ENCODE measurements around the gene TEX52.

Gene TEX52

DNA sequence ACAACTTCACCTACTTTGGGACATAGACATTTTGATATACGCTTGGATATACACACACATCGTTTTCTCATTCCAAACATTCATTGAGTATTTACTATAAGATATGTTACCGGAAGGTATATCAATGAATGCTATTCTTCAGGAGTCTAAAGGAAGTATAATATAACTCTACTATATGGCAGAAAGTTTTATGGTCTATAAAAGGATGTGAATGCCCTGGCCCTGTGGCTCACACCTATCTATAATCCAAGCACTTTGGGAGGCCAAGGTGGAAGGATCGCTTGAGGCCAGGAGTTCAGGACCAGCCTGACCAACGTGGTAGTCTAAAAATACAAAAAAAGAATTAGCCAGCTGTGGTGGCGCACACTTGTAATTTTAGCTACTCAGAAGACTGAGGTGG is 27.6 kb downstream of the TEX52 start:
- DNase-seq (ENCODE audit: low spot score) = no peak

DNA sequence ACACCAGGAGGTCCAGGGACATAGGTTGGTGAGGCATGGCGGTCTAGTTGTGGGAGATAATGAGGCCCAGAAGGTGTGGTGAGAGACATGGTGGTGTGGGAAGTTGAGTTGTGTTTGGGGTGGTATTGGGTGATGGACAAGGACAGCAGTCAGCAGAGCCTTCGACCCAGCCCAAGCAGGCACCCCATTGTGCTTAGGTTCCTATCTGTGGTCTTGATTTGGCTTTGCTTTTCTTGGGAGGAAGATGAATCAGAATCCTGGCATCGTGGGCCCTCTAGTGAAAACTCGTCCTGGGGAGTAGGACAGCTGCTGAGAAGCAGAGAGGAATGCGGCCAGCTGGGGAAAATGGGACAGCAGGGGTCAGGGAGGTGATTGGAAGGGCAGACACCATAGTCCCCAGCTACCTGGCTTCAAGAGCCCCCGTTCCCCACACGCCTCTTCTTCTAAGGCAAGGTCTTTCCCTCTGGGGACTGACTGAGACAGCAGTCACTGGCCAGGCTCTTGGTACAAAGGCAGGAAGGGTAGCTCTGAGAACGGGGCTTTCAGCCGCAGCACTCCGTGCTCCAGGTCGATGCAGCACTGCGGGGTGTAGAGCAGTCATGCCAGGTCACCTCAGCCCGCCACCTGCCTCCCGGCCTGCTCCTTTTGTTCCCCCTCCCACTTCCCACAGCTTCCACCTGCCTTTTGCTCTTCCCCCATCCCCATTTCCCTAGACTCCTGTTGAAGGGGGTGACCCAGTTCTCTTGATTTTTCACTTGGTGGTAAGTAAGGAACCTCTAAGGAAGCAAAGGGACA is 29.9 kb downstream of the TEX52 start:
- DNase-seq (ENCODE audit: low spot score) = no peak

DNA sequence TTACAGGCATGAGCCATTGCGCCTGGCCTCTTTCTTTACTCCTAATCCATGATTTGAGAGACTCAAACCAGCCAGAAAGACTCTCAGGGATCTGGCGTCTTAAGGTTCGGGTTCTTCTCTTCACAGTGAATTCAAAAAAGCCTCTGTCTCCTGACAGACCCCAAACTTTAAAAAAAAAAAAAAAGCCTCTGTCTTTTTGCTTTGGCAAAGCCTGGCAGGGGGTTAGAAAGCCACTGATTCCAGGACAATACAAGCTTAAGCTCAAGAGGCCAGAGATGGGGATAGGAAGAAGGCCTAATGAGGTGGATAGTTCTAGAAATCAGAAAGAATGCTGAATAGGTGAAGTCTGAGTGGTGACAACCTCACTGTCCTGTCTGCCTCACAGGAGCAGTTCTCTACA is 30.8 kb downstream of the TEX52 start:
- DNase-seq (ENCODE audit: low spot score) = no peak

DNA sequence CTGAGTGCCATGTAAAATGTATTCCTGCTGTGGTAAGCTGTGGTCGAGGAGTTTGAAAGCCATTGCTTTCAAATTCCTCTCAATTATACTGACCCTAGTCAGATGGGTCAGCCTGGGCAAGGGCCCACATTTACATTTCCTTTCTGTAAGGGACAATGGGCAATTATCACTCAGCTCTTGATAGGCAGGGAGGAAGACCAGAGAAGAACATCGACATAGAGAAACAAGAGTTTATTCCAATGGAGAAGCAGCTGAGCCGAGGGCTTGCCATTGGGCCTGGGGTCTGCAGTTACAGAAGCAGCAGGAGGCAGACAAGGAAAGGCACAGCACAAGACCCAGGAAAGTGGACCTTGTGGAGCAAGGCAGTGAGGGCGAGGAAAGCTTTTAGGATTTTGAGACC is 31.7 kb downstream of the TEX52 start:
- DNase-seq (ENCODE audit: low spot score) = no peak

DNA sequence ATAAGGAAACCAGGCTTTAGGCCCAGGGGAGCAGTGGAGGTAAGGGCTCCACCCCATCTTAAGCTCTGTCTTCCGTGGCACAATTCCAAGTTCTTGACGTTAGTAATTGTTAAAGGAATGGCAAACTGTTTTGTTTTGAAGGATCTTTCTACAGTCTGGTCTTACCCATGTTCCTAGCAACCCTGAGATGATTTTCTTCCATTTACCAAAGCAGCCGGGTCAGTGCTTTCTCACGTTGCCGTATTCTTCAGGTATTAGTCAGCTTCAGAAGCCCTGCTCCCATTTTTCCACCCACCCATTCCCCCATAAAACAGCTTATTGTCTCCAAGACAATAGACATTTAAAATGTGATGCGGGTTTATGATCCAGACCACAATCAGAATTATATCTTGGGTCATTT is 32.3 kb downstream of the TEX52 start:
- DNase-seq (ENCODE audit: low spot score) = no peak

DNA sequence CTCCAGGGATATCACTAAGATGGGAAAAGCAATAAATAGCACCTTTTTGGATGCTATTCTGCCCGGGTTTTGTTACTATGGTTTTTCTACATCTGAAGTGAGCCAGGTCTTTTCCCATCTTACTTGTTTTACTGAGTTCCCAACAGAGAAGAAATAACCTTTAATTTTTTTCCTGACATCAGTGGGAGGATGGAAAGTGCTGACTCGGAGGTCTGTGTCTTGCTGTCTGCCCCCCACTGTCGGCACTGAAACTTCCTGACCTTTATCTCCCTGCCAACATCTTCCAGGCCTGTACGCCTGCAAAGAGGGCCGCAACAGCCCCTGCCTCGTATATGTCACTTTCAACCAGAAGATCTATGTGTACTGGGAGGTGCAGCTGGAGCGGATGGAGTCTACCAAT is 33.4 kb downstream of the TEX52 start:
- DNase-seq (ENCODE audit: low spot score) = no peak

DNA sequence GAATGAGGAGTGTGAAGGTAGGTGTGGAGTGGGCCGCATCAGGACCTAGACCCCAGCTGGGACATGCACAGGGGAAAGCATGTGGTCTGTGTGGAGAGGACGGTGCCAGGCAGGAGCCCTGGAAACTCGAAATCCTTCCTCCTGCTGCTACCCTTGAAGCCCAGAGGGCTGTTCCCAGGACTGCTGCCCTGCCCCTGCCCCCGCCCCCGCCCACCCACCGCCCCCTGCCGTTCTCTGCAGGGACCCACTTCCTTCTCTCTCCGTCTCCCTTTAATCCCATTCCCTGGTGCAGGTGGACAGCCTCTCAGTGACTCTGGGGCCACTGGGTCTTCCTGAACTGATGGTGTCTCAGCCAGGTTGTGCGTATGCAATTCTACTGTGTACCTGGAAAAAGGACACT is 36.4 kb downstream of the TEX52 start:
- no peak for DNase-seq (ENCODE audit: low spot score)

DNA sequence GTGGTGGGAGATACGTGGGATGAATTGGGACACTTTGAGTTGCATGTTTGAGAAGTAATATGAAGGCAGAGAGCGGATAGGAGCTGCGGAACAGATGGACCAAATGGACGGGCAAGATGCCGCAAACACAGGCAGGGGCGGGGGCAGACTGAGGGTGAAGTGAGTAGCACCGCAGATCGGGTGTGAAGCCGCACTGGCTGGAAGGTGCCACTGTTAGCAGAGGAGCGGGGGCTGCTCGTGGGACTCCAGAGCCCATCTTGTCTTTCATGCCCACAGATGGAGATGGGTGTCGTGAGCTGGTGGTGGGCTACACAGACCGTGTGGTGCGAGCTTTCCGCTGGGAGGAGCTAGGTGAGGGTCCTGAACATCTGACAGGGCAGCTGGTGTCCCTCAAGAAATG is 37.0 kb downstream of the TEX52 start:
- no peak for DNase-seq (ENCODE audit: low spot score)

DNA sequence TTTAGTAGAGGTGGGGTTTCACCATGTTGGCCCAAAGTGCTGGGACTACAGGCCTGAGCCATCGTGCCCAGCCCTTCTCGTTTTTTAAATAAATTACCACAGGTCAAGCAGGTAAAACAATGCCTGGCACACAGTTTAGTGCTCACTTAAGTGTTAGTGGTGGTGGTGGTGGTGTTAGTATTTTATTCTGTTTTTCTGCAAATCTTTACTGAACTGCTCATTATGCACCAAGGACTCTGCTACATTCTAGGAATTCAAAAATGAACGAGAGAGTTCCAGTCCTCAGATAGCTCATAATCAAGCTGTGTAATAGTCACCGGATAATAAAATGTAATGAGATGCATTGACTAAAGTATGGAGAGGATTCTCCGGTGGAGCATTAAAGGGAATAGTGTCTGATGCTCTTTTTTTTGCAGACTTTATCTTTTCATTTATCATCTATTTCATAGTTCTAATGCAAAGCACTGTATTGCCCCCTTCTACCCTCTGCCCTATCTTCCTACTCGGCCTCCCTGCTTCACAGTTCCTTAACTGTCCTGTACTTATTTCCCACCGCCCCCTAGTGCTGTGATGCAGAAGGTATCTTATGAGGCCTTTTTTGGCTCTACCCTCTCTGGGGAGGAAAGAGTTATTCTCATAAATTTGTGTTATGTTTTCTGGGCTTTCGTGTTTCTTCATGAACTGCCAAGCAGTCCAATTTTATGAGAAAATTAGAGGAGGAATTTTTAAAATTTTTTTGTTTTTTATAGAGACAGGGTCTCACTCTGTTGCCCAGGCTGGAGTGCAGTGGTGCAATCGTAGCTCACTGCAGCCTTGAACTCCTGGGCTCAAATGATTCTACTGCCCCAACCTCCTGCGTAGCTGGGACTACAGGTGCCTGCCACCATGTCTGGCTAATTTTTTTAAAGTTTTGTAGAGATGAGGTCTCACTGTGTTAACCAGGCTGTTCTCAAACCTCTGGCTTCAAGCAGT is 43.3 kb downstream of the TEX52 start:
- DNase-seq (ENCODE audit: low spot score) = peak; percentile 62

DNA sequence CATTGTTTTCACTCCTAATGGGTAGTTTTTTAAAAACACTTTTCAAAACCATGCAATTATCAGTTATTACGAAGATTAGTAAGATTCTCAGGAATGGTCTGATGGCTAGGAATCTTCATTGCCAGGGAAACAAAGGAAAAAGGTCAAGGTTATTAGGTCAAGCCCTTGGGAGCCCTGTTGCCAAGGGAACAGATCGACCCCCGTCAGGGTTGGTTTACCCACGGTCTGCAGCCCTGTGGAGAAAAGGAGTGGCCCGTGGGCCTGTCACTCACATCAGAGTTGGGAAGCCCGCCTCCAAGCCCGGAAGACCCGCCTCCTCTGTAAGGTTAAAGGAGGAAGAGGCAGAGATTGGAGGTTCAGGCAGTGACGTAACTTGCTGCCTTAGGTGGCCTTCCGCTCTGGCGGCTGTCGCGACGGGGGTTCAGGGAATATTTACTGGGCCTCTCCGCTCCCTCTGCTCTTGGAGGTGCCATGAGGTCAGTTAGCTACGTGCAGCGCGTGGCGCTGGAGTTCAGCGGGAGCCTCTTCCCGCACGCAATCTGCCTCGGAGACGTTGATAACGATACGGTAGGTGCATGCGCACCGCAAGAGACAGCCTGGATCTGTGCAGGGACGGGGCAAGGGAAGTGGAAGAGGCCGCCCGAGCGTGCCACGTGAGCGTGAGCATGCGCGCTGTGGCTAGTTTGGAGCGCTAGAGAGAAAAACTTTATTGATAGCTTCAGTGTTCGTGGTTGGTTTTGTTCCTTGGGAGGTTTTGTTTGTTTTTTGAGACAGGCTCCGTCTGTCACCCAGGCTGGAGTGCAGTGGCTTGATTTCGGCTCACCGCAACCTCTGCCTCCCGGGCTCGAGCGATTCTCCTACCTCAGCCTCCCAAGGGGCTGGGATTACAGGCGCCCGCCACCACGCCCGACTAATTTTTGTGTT is 44.3 kb downstream of the TEX52 start, which contains the start of gene ITFG2:
Gene ITFG2, plus strand, starts transcription at position 379 of the 924 bp plus-strand sequence. Its CDS starts 93 bp downstream, at position 472.
- DNase-seq (ENCODE audit: low spot score) = peak; percentile 89

DNA sequence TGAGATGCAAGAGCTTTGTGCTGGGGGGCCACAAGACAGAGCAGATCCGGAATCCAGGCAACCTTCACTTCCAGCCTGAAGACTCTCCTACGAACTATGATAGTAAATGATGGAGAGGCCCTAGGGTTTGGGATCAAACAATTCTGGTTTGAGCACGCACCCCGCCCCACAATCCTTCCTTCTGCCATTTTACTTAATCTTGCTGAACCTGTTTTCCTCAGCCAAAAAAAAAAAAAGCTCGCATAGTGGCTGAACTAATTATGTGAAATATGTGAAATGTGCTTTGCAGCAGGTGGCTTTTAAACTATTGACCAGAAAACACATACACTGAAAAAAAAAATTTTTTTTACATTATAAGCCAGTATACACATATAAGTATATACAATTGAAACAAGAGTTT is 45.0 kb downstream of the TEX52 start:
- DNase-seq (ENCODE audit: low spot score) = no peak

DNA sequence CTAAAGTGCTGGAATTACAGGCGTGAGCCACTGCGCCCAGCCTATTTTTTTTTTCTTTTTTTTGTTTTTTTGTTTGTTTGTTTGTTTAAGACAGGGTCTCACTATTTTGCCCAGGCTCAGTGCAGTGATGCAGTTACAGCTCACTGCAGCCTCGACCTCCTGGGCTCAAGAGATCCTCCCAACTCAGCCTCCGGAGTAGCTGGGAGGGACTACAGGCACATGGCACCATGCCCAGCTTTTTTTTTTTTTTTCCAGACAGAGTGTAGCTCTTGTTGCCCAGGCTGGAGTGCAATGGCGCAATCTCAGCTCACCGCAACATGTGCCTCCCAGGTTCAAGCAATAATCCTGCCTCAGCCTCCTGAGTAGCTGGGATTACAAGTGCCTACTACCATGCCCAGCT is 50.1 kb downstream of the TEX52 start:
- no peak for DNase-seq (ENCODE audit: low spot score)

DNA sequence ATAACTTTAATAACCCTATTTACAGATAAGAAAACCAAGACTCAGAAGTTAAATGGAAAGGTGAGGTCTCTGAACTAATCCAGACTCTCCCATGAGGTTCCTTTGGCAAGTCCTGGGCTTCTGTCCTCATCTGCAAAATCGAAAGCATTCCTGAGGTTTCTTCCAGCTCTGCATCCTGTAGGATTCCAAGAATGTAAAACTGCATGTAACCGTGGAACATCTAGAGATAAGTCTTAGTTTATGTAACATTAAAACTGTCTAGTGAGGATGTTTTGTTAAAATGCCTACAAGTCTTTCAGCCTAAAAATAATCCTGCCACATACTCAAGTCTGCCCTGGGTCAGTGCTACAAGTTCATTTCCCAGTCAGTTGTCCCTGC is 51.7 kb downstream of the TEX52 start:
- DNase-seq (ENCODE audit: low spot score) = no peak

DNA sequence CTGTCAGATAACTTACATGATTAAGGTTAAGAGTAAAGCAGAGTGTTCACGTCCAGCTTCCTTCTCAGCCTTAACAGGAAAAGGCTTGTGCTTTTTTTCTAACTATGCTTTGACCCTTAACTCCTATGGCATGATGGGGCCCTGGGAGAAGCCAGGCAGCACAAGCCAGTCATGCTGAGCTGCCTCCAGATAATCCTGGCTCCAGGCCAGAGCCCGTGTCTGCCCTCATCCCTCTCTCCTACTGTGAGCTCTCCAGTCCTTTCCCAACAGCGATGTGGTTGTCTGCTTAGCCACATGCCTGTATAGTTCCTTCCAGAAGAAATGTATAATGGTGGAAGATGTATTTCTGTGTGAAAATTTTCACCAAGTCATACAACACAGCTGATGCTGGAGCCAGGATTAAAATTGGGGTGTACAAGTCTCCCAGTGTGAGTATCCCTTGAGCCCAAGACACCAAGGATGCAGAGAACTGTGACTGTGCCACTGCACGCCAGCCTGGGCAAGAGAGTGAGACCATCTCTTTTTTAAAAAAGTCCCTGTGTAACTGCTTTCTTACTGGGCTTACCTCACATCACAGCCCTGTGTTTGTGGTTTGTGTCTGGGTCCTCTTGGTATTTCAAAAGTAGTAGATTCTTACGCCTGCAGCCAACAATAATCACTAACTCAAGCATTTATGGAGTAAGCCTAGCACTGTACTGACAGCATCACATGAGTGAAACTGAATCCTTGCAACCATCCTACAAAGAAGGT is 52.3 kb downstream of the TEX52 start:
- DNase-seq (ENCODE audit: low spot score) = no peak

DNA sequence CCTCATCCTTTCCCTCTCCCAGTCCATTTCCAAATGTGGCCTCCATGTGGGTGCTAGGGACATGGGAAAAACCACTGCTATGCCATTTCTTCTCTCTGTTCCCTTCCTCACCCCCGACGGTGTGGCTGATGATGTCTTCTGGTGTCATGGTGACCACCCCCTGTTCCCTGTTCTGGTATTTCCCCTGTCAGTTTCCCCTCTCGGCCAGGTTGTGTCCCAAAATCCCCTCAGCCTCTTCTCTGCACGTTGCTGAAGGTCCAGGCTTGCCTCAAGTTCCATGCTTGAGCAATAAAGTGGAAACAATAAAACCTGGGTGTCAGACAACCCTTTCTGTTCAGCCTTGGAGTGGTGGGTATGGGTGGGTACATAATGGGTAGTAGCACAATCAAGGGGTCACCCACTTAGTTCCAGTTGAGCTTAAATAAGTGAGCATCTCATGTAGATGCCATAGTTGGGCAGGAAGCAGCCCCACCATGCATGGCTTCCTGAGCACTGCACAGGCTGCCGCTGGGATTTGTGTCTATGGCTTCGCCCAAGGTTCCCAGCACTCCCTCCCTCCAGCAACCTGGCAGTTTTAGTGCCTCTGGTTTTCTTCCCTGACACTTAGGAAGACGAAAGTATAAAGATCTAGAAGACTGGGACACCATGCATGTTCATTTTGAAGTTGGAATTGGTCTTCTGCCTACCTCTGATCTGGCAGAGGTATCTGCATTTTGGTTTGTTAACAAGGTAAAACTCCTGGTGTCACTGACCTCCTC is 53.0 kb downstream of the TEX52 start:
- DNase-seq (ENCODE audit: low spot score) = no peak

DNA sequence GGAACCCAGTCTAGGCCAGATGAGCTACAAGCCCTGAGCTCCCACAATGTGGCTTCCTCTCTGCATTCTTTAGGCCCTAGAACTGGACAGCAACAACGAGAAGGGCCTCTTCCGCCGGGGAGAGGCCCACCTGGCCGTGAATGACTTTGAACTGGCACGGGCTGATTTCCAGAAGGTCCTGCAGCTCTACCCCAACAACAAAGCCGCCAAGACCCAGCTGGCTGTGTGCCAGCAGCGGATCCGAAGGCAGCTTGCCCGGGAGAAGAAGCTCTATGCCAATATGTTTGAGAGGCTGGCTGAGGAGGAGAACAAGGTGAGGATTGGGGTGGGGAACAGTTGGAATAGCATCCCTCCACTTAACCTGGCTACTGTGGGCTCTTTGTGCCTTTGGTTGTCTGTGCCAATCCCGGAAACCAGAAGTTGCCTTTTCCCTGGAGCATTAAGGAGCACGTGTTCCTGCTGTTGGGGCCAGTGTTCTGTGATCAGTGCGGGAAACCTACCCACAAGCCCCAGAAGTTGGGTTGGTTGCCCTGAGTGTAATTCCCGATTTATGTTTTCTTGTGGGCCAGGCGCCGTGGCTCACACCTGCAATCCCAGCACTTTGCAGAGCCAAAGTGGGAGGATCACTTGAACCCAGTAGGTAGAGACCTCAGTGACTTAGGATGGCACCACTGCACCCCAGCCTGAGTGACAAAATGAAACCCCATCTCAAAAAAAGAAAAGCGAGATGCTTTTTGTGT is 55.6 kb downstream of the TEX52 start:
- no peak for DNase-seq (ENCODE audit: low spot score)

DNA sequence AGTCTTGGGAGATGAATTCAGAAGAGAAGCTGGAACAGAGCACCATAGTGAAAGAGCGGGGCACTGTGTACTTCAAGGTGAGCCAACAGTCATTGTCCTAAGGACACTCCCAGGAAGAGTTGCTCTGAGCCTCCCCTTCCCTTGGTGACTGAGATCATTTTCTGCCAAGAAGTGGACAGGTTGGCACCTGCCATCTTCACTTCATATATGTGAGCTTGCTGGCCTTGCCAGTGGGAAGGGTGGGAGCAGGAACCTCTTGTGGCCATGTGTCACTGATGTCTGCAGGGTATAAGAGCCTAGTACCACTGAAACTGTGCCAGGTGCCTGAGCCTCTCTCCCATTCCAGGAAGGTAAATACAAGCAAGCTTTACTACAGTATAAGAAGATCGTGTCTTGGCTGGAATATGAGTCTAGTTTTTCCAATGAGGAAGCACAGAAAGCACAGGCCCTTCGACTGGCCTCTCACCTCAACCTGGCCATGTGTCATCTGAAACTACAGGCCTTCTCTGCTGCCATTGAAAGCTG is 56.7 kb downstream of the TEX52 start:
- no peak for DNase-seq (ENCODE audit: low spot score)

Data from HuH-7.5 (cell line).